ENCODE data around the gene JAKMIP2.
"Not testable (repeated sequence)": the region's sequence is repeated elsewhere in the genome, so short reads cannot be mapped to it uniquely, and the experiment has no call there.

The JAKMIP2 gene

DNA sequence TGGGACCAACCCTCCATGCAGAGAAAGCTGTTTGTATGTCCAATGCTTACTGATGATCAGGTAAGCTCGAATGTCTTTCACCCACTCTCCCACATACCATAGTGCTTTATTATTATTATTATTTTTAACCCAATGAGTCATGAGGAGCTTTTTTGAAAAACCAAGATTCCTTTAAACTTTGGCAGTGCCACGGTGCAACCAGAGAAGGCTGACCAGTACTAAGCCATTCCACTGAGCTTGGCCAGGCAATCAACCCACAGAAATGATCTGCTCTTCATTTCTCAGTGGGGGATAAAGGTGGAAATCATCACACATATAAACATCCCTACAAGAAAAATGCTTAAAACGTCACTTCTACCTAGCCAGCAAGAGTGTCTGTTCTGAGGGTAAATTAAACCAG, 35.5 kb downstream of the JAKMIP2 start:
- DNase-seq (ENCODE audit: low spot score), result no peak

DNA sequence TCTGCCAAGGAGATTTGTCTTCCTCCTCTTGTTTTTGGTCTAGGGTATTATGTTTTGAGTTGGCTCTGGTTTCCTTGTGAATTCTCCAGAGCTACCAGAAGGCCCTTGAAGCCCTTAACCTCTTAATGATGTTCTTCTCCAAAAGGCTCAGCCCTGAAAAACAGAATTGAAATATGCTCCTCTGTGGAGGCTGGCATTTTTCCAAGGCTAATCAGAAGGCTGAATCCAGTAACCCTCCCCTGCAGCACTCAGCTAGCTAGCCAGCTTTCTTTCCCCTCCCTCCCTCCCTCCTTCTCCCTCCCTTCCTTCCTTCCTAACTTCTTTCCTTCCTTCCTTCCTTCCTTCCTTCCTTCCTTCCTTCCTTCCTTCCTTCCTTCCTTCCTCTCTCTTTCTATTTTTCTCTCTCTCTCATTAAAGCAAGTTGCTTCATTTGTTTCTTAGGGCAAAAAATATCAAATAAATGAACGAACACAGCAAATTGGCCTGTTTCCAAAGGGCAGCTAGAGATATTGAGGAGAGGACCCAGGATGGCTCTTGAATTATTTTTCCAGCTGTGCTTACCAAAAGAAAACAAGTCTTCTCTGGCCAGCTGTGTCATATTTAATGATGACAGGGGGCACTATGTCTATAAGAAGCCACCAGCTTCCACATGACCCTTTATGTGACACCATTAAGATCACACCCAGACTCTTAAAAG, 38.7 kb downstream of the JAKMIP2 start:
- DNase-seq (ENCODE audit: low spot score), result peak; percentile 17

DNA sequence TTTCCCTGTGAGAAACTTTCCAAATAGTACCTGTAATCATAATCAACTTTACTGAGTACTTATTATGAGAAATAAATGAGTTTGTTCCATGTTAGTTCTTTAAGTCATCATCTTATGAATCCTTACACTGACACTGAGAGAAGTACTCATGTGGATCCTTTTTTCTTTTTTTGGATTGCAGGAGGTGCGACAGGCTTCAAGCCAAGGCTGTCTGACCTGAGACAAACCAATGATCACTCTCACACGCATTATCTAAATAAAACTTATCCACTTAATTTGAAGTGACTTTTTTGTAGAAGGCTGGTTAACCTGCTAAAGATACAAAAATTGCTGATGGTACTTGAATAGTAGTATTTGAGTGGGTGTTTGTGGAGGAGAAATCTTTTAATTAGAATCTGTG, 39.5 kb downstream of the JAKMIP2 start:
- DNase-seq (ENCODE audit: low spot score), result no peak

DNA sequence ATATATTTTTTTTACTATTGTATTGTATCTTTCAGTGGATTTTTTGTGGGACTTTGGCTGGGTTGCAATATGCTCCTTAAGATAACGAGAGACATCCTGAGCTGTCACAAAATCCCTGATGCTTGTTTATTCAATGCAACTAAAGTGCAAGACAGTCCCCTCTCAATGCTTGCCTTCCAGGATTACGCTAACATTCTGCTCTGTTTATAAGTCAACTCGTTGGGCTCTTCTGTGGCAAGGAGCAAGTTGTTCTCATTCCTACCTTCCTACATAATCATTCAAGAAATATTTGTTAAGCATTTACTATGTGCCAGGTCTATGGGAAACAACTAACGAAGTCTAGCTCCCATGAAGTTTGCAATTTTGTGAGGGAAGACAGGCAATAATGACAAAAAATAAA, 40.4 kb downstream of the JAKMIP2 start:
- DNase-seq (ENCODE audit: low spot score), result no peak

DNA sequence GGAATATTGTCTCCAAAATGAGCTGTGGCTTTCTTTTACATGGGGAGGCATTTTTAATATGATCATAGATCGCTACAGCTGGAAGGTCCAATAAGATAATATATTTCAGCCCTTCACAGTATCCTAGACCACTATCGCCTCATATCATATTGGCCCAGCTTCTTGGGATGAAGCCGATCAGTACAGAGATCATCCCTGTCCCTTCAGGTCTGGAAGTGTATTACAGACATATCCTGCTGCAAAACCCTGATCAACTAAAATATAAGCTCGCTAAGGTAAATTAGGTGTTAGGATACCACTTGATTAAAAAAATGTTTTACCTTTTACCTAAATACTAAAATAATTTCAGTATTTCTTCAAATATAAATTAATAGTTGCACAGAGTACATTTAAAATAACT, 41.7 kb downstream of the JAKMIP2 start:
- DNase-seq (ENCODE audit: low spot score), result no peak

DNA sequence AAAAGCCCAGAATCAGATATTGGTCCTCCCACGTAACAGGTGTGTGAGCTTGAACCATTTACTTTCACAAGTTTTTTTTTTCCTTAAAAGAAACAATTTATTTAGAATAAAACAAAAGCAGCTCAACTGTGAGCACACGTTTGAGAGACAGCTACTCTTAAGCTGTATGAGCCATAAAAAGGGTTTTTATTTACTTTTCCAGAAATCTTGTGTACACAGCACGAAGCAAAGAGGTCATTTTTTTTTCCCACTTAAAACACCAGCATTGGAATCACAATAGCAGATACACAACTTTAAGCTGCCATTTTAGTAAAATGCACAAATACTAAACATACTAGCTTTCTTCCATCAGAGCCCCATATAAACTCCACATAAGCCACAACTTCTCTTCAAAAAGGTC, 44.6 kb downstream of the JAKMIP2 start:
- DNase-seq (ENCODE audit: low spot score), result no peak

DNA sequence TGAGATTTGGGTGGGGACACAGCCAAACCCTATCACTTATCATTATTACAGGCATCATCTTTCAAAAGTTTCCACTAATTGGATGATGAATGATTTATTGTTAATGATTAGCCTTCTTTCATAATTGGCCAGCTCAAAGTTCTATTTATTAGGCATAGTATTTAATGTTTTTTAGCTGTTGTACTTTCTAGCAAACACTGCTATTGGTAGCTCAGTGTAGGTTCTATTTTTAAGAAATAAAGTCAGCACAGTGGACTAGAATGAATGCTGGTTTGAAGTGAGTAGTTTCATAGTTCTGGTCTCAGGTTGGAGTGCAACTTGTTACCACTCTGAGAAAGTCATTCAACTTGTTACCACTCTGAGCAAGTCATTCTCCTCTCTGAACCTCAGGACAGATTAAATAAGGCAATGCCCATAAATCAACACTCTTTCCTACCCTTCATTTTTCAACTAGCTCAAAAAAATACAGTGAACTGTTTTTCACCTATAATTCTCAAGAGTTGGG, 46.9 kb downstream of the JAKMIP2 start:
- DNase-seq (ENCODE audit: low spot score), result no peak

DNA sequence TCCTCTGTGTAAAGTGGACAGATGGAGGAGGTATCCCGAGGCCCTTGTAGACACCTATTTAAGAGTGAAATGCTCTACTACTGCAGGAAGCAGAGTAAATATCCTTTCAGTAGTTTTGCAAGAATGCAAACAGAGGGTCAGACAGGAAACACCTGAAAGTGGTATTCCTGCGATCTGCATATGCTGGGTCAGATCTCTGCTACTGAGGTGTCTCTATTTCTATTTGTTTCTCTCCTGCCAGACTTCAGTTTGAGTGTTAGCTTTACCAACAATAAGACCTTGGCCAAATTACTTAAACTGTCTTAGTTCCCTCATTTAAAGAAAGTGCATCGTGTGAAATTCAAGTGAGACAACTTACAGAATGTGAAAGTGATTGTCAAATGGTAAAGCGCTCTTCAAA, 47.6 kb downstream of the JAKMIP2 start:
- DNase-seq (ENCODE audit: low spot score), result no peak

DNA sequence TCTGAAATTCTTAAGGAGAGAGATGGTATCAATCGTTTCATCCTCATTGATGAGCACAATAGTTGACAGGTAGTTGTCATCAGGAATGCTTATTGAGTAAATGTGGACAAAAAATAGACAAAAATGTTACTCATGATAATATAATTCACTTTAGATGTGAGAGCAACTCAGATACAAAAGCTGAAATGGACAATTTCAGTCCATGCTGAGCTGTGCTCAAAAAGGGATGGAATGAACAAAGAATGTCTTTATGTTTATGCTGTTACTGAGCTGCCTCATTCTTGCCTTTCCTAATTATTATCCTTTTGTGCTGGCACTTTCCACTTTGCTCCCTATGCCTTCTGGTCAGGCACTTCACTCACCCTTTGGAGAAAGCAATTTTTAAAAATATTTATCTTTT, 49.5 kb downstream of the JAKMIP2 start:
- no peak for DNase-seq (ENCODE audit: low spot score)

DNA sequence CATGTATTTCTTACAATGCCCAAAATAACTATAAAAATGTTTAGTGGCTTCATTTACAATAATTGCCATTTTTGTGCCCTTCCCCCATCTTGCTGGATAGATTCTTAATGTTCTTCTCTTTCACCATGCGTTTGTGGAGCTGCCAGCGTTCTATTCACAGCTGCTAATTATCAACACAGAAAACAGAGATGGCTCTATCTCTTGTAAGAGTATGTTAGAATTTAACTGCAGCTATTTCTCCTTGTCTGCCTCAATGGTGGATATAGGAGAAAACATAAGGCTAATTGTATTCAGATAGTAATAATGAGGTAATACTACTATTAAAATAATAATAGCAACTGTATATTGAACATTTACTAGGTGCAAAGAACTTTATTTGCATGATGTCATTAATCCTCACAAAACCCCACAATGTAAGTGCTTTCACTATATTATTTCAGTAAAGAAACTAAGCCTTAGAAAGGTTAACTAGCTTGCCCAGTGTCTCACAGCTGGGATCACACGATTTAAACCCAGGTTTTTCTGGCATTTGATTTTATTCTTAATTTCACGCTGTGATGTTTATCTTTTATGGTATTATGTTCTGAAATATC, 50.1 kb downstream of the JAKMIP2 start:
- DNase-seq (ENCODE audit: low spot score), result no peak

DNA sequence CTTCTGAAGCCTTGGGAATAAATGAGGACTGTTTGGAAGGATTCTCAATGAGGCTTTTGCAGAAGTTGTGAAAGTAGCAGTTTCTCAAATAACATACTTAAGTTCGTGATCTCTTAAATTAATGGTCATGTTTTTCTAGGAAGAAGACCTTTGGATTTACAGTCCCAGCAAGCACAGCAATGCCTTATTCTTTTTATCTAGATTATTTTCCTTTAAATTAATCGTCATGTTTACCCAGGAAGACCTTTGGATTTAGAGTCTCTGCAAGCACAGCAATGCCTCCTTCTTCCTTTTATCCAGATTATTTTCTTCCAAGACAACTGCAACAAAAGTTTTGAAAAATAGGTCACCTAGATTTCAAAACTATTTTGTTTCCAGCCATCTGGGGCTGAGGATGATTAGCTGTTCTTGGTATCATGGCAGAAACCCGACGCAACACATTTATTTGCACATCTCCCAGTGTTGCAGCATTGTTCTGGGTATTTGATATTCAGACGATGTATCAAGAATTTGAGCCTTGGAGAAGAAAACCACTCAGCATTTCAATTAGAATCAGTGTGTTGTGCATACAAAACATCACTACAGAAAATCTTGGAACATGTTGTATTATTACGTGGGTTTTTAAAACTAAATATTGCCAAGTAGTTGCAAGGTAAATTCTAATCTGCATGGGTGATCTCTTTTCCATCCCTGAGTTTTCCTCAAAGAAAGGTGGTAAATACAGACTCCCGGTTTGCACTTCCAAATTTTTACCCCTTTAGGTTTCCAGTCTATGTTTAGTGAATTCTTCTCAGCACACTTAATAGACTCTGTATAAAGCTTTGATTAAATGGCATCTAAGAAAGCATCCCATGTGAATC, 50.9 kb downstream of the JAKMIP2 start:
- no peak for DNase-seq (ENCODE audit: low spot score)

DNA sequence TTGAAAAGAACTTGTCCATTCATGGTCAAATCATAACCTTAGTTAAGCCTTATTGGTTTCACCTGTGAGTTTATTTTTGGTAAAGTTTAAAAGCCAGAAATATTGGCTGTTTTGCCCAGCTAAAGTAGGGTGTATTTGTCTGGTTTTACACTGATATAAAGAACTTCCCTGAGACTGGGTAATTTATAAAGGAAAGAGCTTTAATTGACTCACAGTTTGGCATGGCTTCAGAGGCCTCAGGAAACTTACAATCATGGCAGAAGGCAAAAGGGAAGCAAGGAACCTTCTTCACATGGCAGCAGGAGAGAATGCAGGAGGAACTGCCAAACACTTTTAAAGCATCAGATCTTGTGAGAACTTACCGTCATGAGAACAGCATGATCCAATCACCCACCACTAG, 55.3 kb downstream of the JAKMIP2 start:
- DNase-seq (ENCODE audit: low spot score), result no peak

DNA sequence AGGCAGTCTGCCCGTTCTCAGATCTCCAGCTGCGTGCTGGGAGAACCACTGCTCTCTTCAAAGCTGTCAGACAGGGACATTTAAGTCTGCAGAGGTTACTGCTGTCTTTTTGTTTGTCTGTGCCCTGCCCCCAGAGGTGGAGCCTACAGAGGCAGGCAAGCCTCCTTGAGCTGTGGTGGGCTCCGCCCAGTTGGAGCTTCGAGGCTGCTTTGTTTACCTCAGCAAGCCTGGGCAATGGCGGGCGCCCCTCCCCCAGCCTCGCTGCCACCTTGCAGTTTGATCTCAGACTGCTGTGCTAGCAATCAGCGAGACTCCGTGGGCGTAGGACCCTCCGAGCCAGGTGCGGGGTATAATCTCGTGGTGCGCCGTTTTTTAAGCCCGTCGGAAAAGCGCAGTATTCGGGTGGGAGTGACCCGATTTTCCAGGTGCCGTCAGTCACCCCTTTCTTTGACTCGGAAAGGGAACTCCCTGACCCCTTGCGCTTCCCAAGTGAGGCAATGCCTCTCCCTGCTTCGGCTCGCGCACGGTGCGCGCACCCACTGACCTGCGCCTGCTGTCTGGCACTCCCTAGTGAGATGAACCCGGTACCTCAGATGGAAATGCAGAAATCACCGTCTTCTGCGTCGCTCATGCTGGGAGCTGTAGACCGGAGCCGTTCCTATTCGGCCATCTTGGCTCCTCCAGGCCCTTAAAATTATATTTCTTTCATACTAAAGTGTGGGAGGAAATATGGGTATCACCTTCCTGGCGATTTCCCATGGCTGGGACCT, 61.2 kb downstream of the JAKMIP2 start:
- not testable (repeated sequence) for DNase-seq (ENCODE audit: low spot score)

DNA sequence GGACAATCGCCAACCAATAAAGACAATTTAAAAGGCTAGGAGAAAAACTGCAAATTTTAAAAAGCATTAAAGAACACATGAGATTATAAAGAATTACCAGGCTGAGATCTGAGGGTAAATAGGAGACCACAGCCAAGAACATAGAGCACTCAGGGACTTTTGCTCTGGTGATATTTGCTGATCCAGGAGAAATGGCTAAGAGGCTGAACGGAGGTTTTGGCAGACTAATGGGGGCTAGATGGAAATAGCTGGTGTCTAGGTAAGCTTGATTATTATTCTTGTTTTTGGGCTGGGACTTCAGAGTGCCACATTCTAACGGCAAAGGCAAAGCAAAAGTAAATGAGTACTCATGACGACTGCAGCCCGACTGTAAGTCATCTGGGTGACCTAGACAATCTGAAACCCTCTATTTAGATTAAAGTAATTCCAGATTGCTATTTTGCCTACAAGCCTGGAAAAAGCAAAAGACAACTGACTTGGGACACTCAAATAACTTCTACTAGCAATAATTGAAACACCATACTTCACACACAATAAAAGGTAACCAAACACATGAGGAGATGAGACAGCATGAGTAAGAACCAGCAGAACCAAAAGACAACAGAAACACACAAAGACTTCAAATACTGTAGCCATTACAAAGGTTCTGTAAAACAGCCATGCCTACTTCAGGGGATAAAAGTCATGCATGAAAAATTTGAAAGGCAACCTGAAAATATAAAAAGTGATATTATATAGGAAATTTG, 68.8 kb downstream of the JAKMIP2 start:
- DNase-seq (ENCODE audit: low spot score), result no peak

DNA sequence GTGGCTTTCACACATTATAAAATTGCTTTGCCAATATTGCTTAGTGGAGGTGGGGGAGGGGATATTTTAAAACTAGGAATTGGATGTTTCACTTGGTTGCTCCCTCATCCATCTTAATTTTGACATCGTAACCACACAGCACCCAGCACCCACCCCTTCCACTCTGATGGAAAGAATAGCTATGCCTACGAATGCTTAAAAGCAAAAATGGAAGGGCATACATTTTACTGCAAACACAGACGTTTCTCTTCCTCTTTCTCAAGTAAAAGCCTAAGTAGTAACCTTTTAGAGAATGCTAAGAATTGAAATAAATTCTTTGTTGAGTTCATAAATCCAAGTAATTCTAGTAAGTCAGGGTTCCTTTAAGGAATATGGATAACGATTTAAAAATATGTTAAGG, 69.9 kb downstream of the JAKMIP2 start:
- no peak for DNase-seq (ENCODE audit: low spot score)

DNA sequence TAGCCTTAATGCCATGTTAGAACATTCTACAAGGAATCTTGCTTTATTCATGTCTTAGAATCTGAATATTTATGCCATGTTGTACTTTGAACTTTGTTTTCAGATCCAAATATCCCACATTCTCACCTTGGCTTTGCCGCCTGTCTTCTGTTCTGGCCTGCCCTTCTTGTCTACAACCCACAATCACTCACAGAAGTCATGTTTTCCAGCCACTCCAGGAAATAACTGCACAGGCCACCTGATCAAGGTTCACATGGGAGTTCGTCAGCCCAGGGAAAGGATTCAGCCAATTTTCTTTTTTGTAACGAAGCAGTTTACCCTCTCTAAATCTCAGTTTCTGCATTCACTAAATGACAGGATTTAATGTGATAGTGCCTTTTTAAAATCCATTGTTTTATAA, 70.5 kb downstream of the JAKMIP2 start:
- DNase-seq (ENCODE audit: low spot score), result no peak

DNA sequence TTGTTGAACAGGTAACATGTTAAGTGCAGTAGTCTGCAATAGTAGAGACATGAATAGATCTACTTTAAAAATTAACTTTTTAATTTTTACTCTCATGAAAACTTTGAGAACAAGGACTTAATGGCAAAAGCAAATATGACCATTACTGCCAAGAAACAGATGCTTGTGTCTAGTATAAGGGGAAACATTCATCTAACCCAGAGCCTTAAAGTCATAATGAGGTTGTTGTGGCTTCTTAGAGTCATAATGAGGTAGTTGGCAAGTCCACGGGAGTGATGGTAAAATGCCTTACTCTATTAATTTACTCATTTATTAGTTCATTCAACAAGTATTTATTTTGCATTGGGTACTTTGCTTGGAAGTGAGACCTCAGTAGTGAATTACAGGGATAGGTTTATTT, 71.5 kb downstream of the JAKMIP2 start:
- no peak for DNase-seq (ENCODE audit: low spot score)

DNA sequence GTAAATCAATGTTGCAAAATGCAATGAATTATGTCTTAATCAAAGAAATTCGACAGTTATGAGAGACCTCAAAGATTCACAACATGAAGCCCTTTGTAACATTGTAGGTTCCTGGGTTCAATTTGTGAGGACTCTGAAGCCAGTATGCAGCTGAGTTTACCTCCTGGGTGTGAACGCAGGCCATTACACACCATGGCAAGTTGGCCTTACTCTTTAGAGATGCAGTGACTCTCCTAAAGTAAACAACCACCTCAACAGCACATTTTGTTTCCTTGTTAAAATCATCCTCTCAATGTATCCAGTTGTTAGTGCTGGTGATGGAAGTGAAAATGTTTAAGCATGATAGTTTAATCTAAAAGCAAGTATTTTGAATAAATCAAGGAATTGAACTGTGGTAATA, 73.8 kb downstream of the JAKMIP2 start:
- no peak for DNase-seq (ENCODE audit: low spot score)

DNA sequence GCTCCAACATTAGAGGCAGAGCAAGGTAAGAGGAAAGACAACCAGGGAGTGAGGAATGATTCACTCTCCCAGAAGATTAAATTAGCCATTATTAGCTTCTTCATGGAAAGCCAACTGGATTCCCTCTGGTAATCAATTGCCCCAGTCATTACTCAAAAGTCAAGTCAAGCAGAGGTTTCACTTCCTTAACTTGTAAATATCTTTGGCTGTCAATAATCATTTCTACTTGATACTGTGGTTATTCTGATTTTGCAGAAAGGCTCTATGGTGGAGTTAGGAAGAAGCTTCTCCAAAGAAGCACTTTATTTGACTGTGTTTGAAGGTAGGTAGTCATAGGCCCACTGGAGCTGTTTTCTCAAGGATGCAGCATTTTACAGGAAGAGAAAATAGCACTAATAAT, 78.0 kb downstream of the JAKMIP2 start:
- no peak for DNase-seq (ENCODE audit: low spot score)

DNA sequence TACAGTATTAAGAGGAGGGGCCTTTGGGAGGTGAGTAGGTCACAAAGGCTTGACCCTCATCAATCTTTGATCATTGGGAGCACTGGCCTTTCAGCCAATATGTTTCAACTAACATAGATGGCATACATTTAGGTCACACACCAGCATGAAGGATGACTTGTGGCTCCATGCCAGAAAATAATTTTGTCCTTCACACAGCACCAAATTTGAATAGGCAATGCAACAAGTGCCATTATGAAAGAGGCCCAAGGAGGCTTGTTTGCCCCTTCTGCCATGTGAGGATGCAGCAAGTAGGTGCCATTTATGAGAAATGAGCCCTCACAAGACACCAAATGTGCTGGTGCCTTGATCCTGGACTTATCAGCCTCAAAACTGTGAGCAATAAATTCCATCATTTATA, 81.1 kb downstream of the JAKMIP2 start:
- no peak for DNase-seq (ENCODE audit: low spot score)

DNA sequence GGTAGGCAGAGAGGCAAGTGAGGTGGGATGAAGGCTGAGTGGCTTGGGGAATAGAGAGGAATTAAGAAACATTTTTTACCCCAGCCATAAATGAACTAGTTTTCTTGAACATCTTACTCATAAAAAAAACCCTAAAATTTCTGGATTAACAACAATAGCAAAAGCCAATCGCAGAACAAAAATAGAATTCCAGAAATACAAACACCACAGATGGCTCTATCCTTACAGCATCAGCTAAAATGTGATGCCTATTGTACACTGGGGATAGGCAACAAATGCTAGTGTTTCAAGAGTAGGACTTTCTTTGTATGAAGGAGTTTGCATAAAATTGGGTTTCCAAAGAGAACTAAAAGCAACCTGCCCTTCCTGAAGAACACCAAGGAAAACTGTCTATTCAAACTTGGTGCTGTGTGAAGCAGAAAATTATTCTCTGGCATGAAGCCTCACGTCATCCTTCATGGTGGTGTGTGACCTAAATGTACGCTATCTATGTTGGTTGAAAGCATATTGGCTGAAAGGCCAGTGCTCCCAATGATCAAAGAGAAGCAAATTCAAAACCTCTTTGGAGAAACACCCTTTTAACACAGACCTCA, 82.9 kb downstream of the JAKMIP2 start:
- no peak for DNase-seq (ENCODE audit: low spot score)

All from D341Med (cell line).